GM21576 (cell line): ENCODE results near the gene GIMAP6.
"Not testable (repeated sequence)": the region's sequence is repeated elsewhere in the genome, so short reads cannot be mapped to it uniquely, and the experiment has no call there.

Experiments
- ATAC-seq: cut with Tn5 transposase; IDR thresholded peaks from one replicate; pipeline ENCODE4 v1.9.1; 2021; ENCODE audit warnings: mild to moderate bottlenecking, moderate library complexity; ENCODE audit not compliant: unreplicated experiment

The GIMAP6 gene

GRCh38 chr7:150631866-150632864 is at the start of gene GIMAP6:
GIMAP6 (minus strand) TSS chr7:150632385; CDS start chr7:150630142, 2,243 bp downstream.
- peak; percentile 83 for ATAC-seq

- ATAC-seq: not testable (repeated sequence)
Measured at GRCh38 chr7:150680364-150680763, 48.2 kb upstream of the GIMAP6 start.

- not testable (repeated sequence) for ATAC-seq
Measured at GRCh38 chr7:150678601-150679000, 46.4 kb upstream of the GIMAP6 start.

DNA sequence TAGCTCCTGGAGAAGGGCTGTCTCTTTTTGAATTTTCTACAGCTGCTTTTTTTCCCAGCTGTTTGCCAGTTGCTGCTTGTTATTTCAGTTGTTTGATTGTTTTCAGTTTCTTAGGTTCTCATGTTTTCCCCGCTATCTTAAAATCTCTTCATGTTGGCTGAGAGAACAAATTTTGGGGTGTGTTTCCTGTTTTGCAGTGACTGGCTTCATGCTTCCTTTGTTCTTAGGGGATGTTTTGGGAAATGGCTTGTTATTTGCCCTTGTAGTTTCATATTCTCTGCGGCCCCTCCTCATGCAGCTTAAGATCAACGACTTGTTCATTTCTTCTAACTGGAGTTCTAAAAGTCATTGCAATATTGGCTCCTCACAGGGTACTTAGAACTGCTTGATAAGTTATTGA is 44.7 kb upstream of the GIMAP6 start:
- not testable (repeated sequence) for ATAC-seq

- not testable (repeated sequence) for ATAC-seq
Measured at GRCh38 chr7:150676276-150676675, 44.1 kb upstream of the GIMAP6 start.

GRCh38 chr7:150675714-150676113 is 43.5 kb upstream of the GIMAP6 start:
- no peak for ATAC-seq

- not testable (repeated sequence) for ATAC-seq
Measured at GRCh38 chr7:150671798-150672585, 39.8 kb upstream of the GIMAP6 start.

- no peak for ATAC-seq
Measured at GRCh38 chr7:150668977-150669376, 36.8 kb upstream of the GIMAP6 start.

- peak; percentile 73 for ATAC-seq
Measured at GRCh38 chr7:150668472-150668911, 36.3 kb upstream of the GIMAP6 start.

GRCh38 chr7:150666412-150666811 is 34.2 kb upstream of the GIMAP6 start:
- no peak for ATAC-seq

GRCh38 chr7:150665896-150666295 is 33.7 kb upstream of the GIMAP6 start:
- no peak for ATAC-seq

- ATAC-seq: no peak
Measured at GRCh38 chr7:150665089-150665748, 33.0 kb upstream of the GIMAP6 start.

- peak; percentile 41 for ATAC-seq
Measured at GRCh38 chr7:150663802-150664494, 31.8 kb upstream of the GIMAP6 start.

DNA sequence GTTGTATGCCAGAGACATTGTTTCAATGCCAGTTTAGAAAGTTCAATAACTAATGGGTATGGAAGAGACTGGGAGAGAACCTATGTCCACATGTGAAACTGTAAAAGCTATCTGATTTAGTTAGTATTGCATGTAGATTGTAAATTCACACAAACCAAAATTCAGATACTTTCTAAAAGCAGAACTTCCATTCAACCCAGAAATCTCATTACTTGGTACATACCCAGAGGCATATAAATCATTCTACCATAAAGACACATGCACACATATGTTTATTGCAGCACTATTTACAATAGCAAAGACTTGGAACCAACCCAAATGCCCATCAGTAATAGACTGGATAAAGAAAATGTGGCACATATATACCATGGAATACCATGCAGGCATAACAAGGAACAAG is 30.6 kb upstream of the GIMAP6 start:
- ATAC-seq: not testable (repeated sequence)

DNA sequence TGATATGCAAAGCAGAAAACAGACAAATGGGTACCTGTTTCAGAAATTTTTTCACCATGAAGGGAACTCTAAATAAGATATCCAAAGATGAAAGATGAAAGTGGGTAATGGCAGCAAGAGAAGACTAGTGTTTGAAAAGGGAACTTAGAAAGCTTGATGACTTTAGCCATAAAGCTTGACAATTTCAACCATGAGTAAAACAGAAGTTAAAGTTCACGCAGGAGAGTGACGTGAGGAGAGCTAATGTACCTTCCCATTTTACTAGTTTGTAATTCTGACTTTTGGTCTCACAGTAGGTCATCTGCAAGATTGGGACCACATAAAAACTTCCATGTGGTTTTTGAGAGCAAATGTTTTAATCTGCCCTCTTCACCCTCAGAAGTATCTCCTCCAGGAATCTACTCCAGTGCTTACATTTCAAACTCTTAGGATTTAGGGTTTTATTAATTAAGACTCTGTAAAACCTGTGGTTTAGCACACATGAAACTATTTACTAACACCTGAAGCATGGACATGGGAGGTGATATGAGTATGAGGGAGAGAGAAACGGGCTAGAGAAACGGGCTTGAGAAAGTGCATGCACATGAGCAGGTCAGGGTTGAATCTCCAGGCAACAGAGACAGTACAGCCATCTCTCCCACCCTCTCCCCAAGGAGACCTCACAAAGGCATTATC is 28.9 kb upstream of the GIMAP6 start:
- ATAC-seq: no peak

DNA sequence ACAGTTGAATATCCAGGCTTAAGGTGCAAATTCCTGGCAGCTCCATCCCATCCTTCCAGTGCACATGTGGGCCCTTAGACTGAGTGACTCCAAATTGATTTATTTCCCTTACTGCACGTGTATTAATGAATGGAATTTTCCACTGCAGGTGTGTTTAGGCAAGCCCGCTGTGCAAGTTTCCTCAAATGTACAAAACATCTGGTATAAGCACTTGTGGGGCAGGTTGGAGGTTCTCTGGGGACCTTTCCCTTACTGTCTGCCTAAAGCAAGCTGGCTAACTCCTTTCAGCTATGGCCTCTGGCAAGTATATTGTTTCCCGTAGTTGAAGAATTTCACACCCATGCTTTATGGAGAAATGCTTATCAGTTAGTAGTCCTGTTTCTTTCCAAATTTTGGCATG is 25.3 kb upstream of the GIMAP6 start:
- ATAC-seq: no peak

GRCh38 chr7:150656047-150656446 is 23.9 kb upstream of the GIMAP6 start:
- ATAC-seq: no peak

GRCh38 chr7:150654692-150655091 is 22.5 kb upstream of the GIMAP6 start:
- no peak for ATAC-seq

DNA sequence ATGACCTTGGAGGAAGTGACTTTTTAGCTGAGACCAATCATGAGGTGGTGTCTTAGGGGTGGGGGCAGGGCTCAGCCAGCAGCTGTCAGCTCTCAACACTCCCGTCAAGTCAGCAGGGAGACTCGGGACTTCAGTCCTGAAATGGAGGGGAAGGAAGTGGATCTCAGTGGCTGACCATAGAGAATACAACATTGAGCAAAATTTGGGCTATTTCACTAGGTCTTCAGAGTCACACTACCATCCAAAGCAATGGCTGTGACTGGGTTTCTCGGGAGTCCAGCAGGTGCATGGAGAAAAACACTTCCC is 16.8 kb upstream of the GIMAP6 start:
- no peak for ATAC-seq
